T-cell (primary cell): ENCODE results near the gene CHRDL1. TPM values are rescaled to one million over a fixed set of nuclear protein-coding genes. Genes with fewer than 3 reads are reported as not detected.

Experiments
- ATAC-seq, 4 experiments: fragments of 200-7000 bp in 3 of 4; fragments of 150-1000 bp in 1 of 4; cut with Tn5 transposase; replicated peaks in 1 of 4; 1 replicate in 3 of 4; 2 replicates in 1 of 4; pipeline ENCODE4 v1.10.0; 2021; ENCODE audit warnings: moderate library complexity in 3 of 4, mild to moderate bottlenecking in 2 of 4, moderate number of reproducible peaks in 1 of 4
- CTCF ChIA-PET, 2 donors: fragments of 300-600 bp; sonication (Branson Sonifier 250); formaldehyde crosslinking; loops; one replicate each; lab custom pipeline; 2022; ENCODE audit warnings: antibody characterized with exemption in 2 of 2; lab: Charles Lee
- POLR2A ChIA-PET, 2 donors: fragments of 300-600 bp; sonication (Branson Sonifier 250); formaldehyde crosslinking; loops; one replicate each; lab custom pipeline; 2022; ENCODE audit warnings: antibody characterized with exemption in 2 of 2; lab: Charles Lee
- DNase-seq, 35 experiments: peaks; one replicate each; pipeline versions ENCODE4 v3.0.0 to v3.0.0-alpha.2; 2013 to 2023
- H3K27ac ChIP-seq: one replicate; pipeline ENCODE4 v1.5.1; 2013; ENCODE audit warnings: low read length
- H3K27me3 ChIP-seq, 2 experiments: replicated peaks in 1 of 2; 1 replicate in 1 of 2; 2 replicates in 1 of 2; pipeline versions ENCODE4 v1.6.1 to v1.7.0; 2013; ENCODE audit warnings: low read length in 1 of 2, mixed read lengths in 1 of 2; ENCODE audit not compliant: control insufficient read depth in 2 of 2, insufficient read depth in 2 of 2; ENCODE audit errors: extremely low read depth in 1 of 2
- H3K36me3 ChIP-seq, 2 donors: 1 replicate in 1 of 2; 2 replicates in 1 of 2; pipeline versions ENCODE4 v1.6.1 to v1.7.0; 2013; ENCODE audit warnings: low read length in 1 of 2; ENCODE audit not compliant: control insufficient read depth in 2 of 2, insufficient read depth in 1 of 2; ENCODE audit errors: extremely low read depth in 1 of 2
- H3K4me1 ChIP-seq, 2 experiments: 1 replicate in 1 of 2; 2 replicates in 1 of 2; pipeline versions ENCODE4 v1.6.1 to v1.7.0; 2013; ENCODE audit warnings: low read length in 2 of 2, mixed read lengths in 1 of 2; ENCODE audit not compliant: insufficient read depth in 2 of 2, control insufficient read depth in 1 of 2; ENCODE audit errors: extremely low read depth in 1 of 2
- H3K4me3 ChIP-seq, 2 donors: 1 replicate in 1 of 2; 2 replicates in 1 of 2; pipeline versions ENCODE4 v1.5.1 to v1.7.0; 2013; ENCODE audit warnings: mild to moderate bottlenecking in 2 of 2, low read length in 1 of 2, moderate library complexity in 1 of 2; ENCODE audit not compliant: control insufficient read depth in 1 of 2; ENCODE audit errors: extremely low read depth in 1 of 2
- H3K9me3 ChIP-seq: 2 replicates; pipeline ENCODE4 v1.7.0; 2013
- H3K27ac Mint-ChIP-seq, 2 donors: one replicate each; pipeline ENCODE4 v1.8.0; 2020 to 2021; ENCODE audit warnings: mild to moderate bottlenecking in 2 of 2, mixed read lengths in 2 of 2
- H3K27me3 Mint-ChIP-seq, 2 donors: one replicate each; pipeline ENCODE4 v1.8.0; 2021 to 2022; ENCODE audit warnings: mixed read lengths in 2 of 2
- H3K36me3 Mint-ChIP-seq: one replicate; pipeline ENCODE4 v1.8.0; 2021; ENCODE audit warnings: mixed read lengths
- H3K4me1 Mint-ChIP-seq, 3 donors: one replicate each; pipeline ENCODE4 v1.8.0; 2020 to 2022; ENCODE audit warnings: mixed read lengths in 3 of 3, mild to moderate bottlenecking in 1 of 3
- H3K4me3 Mint-ChIP-seq, 3 donors: one replicate each; pipeline ENCODE4 v1.8.0; 2020 to 2022; ENCODE audit warnings: mild to moderate bottlenecking in 3 of 3, mixed read lengths in 3 of 3, moderate library complexity in 3 of 3
- H3K9me3 Mint-ChIP-seq, 3 donors: one replicate each; pipeline ENCODE4 v1.8.0; 2020 to 2022; ENCODE audit warnings: mixed read lengths in 3 of 3
- WGBS: methylation state at CpG from one replicate; pipeline ENCODE4 v1.1.5; 2013; ENCODE audit warnings: missing lambda C conversion rate; ENCODE audit not compliant: insufficient coverage; 5-methylcytosine and 5-hydroxymethylcytosine counted together
- total RNA-seq, 35 experiments: library from RNA in 6 of 35; stranded (reverse) in 6 of 35; fragments of 120-200 nt in 1 of 35; gene quantifications; one replicate each; pipeline versions ENCODE4 v1.2.1 to v1.2.4 and lab custom pipeline; 2013 to 2026

The CHRDL1 gene
- total RNA-seq, 5 donors from 2014 or later (not counting 1 experiment from before 2014, with no cell fraction given): 0.09 TPM; not detected in 4

GRCh38 chrX:110748256-110748806 lies 47.3 kb downstream of the CHRDL1 start:
- ATAC-seq (no peak), DNase-seq (no peak)
- Mint-ChIP-seq H3K9me3 (no peaks in the 10 kb centered on the region), H3K36me3 (no peaks in the 10 kb centered on the region), H3K4me1 (no peaks in the 10 kb centered on the region), H3K27ac (no peak overlapping the region), H3K27me3 (peaks cover 2 to 27% of the 10 kb centered on the region in 2 donors), H3K4me3 (no peak overlapping the region)
- no peaks in the 10 kb centered on the region for H3K27me3 ChIP-seq
- H3K4me3 ChIP-seq: no peak overlapping the region
- no peaks in the 10 kb centered on the region for H3K36me3 ChIP-seq
- H3K4me1 ChIP-seq: no peaks in the 10 kb centered on the region
- no peaks in the 10 kb centered on the region for H3K9me3 ChIP-seq
- POLR2A ChIA-PET: no interaction called here
- no peak overlapping the region for H3K27ac ChIP-seq
- CTCF ChIA-PET: no interaction called here
- WGBS: no CpG with 5 or more reads among the region's 3 CpGs

GRCh38 chrX:110746014-110746413 lies 49.6 kb downstream of the CHRDL1 start:
- Histone ChIP-seq H3K27me3 (no peaks in the 10 kb centered on the region), H3K9me3 (no peaks in the 10 kb centered on the region), H3K36me3 (no peaks in the 10 kb centered on the region), H3K4me3 (no peak overlapping the region), H3K27ac (no peak overlapping the region), H3K4me1 (no peaks in the 10 kb centered on the region)
- ATAC-seq (no peak), DNase-seq (no peak)
- no CpG with 5 or more reads among the region's 4 CpGs for WGBS
- H3K9me3 Mint-ChIP-seq: no peaks in the 10 kb centered on the region
- POLR2A ChIA-PET: no interaction called here
- no peaks in the 10 kb centered on the region for H3K36me3 Mint-ChIP-seq
- H3K27me3 Mint-ChIP-seq: peaks cover 2 to 21% of the 10 kb centered on the region in 2 donors
- CTCF ChIA-PET: no interaction called here
- H3K4me1 Mint-ChIP-seq: no peaks in the 10 kb centered on the region
- H3K27ac Mint-ChIP-seq: no peak overlapping the region
- H3K4me3 Mint-ChIP-seq: no peak overlapping the region

GRCh38 chrX:110745288-110745687 lies 50.3 kb downstream of the CHRDL1 start:
- POLR2A ChIA-PET: no interaction called here
- Mint-ChIP-seq H3K4me1 (no peaks in the 10 kb centered on the region), H3K36me3 (no peaks in the 10 kb centered on the region), H3K27ac (no peak overlapping the region), H3K9me3 (no peaks in the 10 kb centered on the region), H3K27me3 (peaks cover 2 to 17% of the 10 kb centered on the region in 2 donors), H3K4me3 (no peak overlapping the region)
- Histone ChIP-seq H3K4me1 (no peaks in the 10 kb centered on the region), H3K27ac (no peak overlapping the region), H3K27me3 (no peaks in the 10 kb centered on the region), H3K36me3 (no peaks in the 10 kb centered on the region), H3K9me3 (no peaks in the 10 kb centered on the region), H3K4me3 (no peak overlapping the region)
- DNase-seq (no peak), ATAC-seq (no peak)
- WGBS: 47% methylated on average over 2 of the region's 2 CpGs
- CTCF ChIA-PET: no interaction called here

GRCh38 chrX:110743679-110744340 lies 51.8 kb downstream of the CHRDL1 start:
- Histone ChIP-seq H3K4me3 (no peak overlapping the region), H3K4me1 (no peaks in the 10 kb centered on the region), H3K9me3 (no peaks in the 10 kb centered on the region), H3K27me3 (no peaks in the 10 kb centered on the region), H3K27ac (no peak overlapping the region), H3K36me3 (no peaks in the 10 kb centered on the region)
- POLR2A ChIA-PET: no interaction called here
- Mint-ChIP-seq H3K4me1 (no peaks in the 10 kb centered on the region), H3K4me3 (no peak overlapping the region), H3K27ac (no peak overlapping the region), H3K9me3 (no peaks in the 10 kb centered on the region), H3K36me3 (no peaks in the 10 kb centered on the region), H3K27me3 (peaks cover 2 to 17% of the 10 kb centered on the region in 2 donors)
- CTCF ChIA-PET: no interaction called here
- ATAC-seq (no peak), DNase-seq (no peak)
- WGBS: no CpG with 5 or more reads among the region's 5 CpGs

GRCh38 chrX:110741213-110741796 lies 54.3 kb downstream of the CHRDL1 start:
- ATAC-seq: no peak
- Mint-ChIP-seq H3K4me1 (no peaks in the 10 kb centered on the region), H3K27me3 (peaks cover 0 to 13% of the 10 kb centered on the region in 2 donors), H3K36me3 (no peaks in the 10 kb centered on the region), H3K9me3 (no peaks in the 10 kb centered on the region), H3K4me3 (no peak overlapping the region), H3K27ac (no peak overlapping the region)
- Histone ChIP-seq H3K36me3 (no peaks in the 10 kb centered on the region), H3K27ac (no peak overlapping the region), H3K4me1 (no peaks in the 10 kb centered on the region), H3K27me3 (no peaks in the 10 kb centered on the region), H3K9me3 (no peaks in the 10 kb centered on the region), H3K4me3 (no peak overlapping the region)
- ChIA-PET CTCF (no interaction called here), POLR2A (no interaction called here)
- WGBS: no CpG with 5 or more reads among the region's 1 CpG
- no peak for DNase-seq

GRCh38 chrX:110734894-110735541 lies 60.6 kb downstream of the CHRDL1 start:
- Histone ChIP-seq H3K27ac (no peak overlapping the region), H3K4me1 (no peaks in the 10 kb centered on the region), H3K27me3 (no peaks in the 10 kb centered on the region), H3K4me3 (no peak overlapping the region), H3K36me3 (no peaks in the 10 kb centered on the region), H3K9me3 (no peaks in the 10 kb centered on the region)
- no peaks in the 10 kb centered on the region for H3K9me3 Mint-ChIP-seq
- CTCF ChIA-PET: interaction anchor here in 1 of 2 donors (0.6 kb wide), 1 partner anchor 130 kb away, joined by 4 read pairs; no protein-coding TSS in a partner anchor
- no peaks in the 10 kb centered on the region for H3K36me3 Mint-ChIP-seq
- POLR2A ChIA-PET: no interaction called here
- H3K4me1 Mint-ChIP-seq: no peaks in the 10 kb centered on the region
- H3K27me3 Mint-ChIP-seq: peaks cover 0 to 13% of the 10 kb centered on the region in 2 donors
- no peak for DNase-seq
- no peak overlapping the region for H3K4me3 Mint-ChIP-seq
- no CpG with 5 or more reads among the region's 3 CpGs for WGBS
- no peak overlapping the region for H3K27ac Mint-ChIP-seq
- no peak for ATAC-seq
